ENCODE results near the gene YTHDC2. TPM values are rescaled to one million over a fixed set of nuclear protein-coding genes. Genes with fewer than 3 reads are reported as not detected.

Gene YTHDC2
- total RNA-seq, 2 donors from 2014 or later, result 22.3 to 23.2 TPM

Other genes starting within 250 kb of the YTHDC2 start
- gene TSSK1B, start 78.7 kb upstream of the YTHDC2 start, total RNA-seq, result not detected
- 1 to 10 TPM; 1.9 to 4.3 TPM for gene MCC, start 25.2 kb upstream of the YTHDC2 start, total RNA-seq

Data from left colon (tissue), 2 donors.